HepG2 (cell line): ENCODE data around the gene GATD1. TPM values are rescaled to one million over a fixed set of nuclear protein-coding genes. Genes with fewer than 3 reads are reported as not detected.

Source experiments
- CHCHD3 ChIP-seq: sonication (generic); formaldehyde crosslinking; IDR thresholded peaks from 2 replicates; pipeline ENCODE4 v1.8.0; 2022; ENCODE audit warnings: mild to moderate bottlenecking, missing genetic modification reagents, moderate library complexity
- ERF ChIP-seq: IDR thresholded peaks from 2 replicates; pipeline ENCODE4 v1.6.1; 2018; ENCODE audit warnings: missing biosample characterization, missing genetic modification reagents
- HIVEP1 ChIP-seq: sonication (generic); formaldehyde crosslinking; IDR thresholded peaks from 2 replicates; pipeline ENCODE4 v1.4.0; 2020; ENCODE audit warnings: mild to moderate bottlenecking, missing genetic modification reagents
- IRX3 ChIP-seq: sonication (generic); formaldehyde crosslinking; IDR thresholded peaks from 2 replicates; pipeline ENCODE4 v1.8.1; 2023; ENCODE audit warnings: mild to moderate bottlenecking, low read depth, missing genetic modification reagents, borderline replicate concordance
- KDM5B ChIP-seq: sonication (generic); formaldehyde crosslinking; IDR thresholded peaks from 2 replicates; pipeline ENCODE4 v1.4.0; 2020; ENCODE audit warnings: missing genetic modification reagents, mild to moderate bottlenecking, borderline replicate concordance
- KMT2A ChIP-seq: sonication (generic); formaldehyde crosslinking; IDR thresholded peaks from 2 replicates; pipeline ENCODE4 v1.4.0; 2020; ENCODE audit warnings: missing genetic modification reagents
- MIER3 ChIP-seq: IDR thresholded peaks from 2 replicates; pipeline ENCODE4 v1.6.1; 2016; ENCODE audit warnings: missing compliant biosample characterization, borderline replicate concordance
- PAXIP1 ChIP-seq: sonication (generic); formaldehyde crosslinking; conservative IDR thresholded peaks from 2 replicates; pipeline ENCODE4 v1.4.0; 2020; ENCODE audit warnings: mild to moderate bottlenecking, missing genetic modification reagents, moderate library complexity
- PLSCR1 ChIP-seq: sonication (generic); formaldehyde crosslinking; IDR thresholded peaks from 2 replicates; pipeline ENCODE4 v1.5.0; 2020; ENCODE audit warnings: missing genetic modification reagents, mild to moderate bottlenecking, borderline replicate concordance
- TBP ChIP-seq: sonication (generic); formaldehyde crosslinking; IDR thresholded peaks from 2 replicates; pipeline ENCODE4 v1.5.0; 2020; ENCODE audit warnings: missing genetic modification reagents
- XRCC5 ChIP-seq: fragments of 200-400 bp; formaldehyde crosslinking; optimal IDR thresholded peaks from 2 replicates; pipeline ENCODE3; 2017; ENCODE audit warnings: mild to moderate bottlenecking, low read length
- ZFP90 ChIP-seq: sonication (generic); formaldehyde crosslinking; IDR thresholded peaks from 2 replicates; pipeline ENCODE4 v1.8.0; 2022; ENCODE audit warnings: missing genetic modification reagents, mild to moderate bottlenecking, inconsistent platforms, borderline replicate concordance
- ZNF225 ChIP-seq: sonication (generic); formaldehyde crosslinking; IDR thresholded peaks from 2 replicates; pipeline ENCODE4 v1.4.0; 2020; ENCODE audit warnings: mild to moderate bottlenecking, missing genetic modification reagents
- ZNF543 ChIP-seq: sonication (generic); formaldehyde crosslinking; IDR thresholded peaks from 2 replicates; pipeline ENCODE4 v1.4.0; 2020; ENCODE audit warnings: mild to moderate bottlenecking, missing genetic modification reagents
- ZNF580 ChIP-seq: IDR thresholded peaks from 2 replicates; pipeline ENCODE4 v1.6.1; 2016; ENCODE audit warnings: low read depth, borderline replicate concordance
- ZNF687 ChIP-seq: sonication (generic); formaldehyde crosslinking; IDR thresholded peaks from 2 replicates; pipeline ENCODE4 v1.5.1; 2020; ENCODE audit warnings: mild to moderate bottlenecking, missing genetic modification reagents, moderate library complexity
- ZNF724P ChIP-seq: sonication (generic); formaldehyde crosslinking; IDR thresholded peaks from 2 replicates; pipeline ENCODE4 v1.8.0; 2022; ENCODE audit warnings: missing genetic modification reagents, borderline replicate concordance
- ZNF790 ChIP-seq: sonication (generic); formaldehyde crosslinking; IDR thresholded peaks from 2 replicates; pipeline ENCODE4 v1.8.0; 2022; ENCODE audit warnings: missing genetic modification reagents, mild to moderate bottlenecking, borderline replicate concordance
- ZSCAN31 ChIP-seq: sonication (generic); formaldehyde crosslinking; IDR thresholded peaks from 2 replicates; pipeline ENCODE4 v1.5.0; 2020; ENCODE audit warnings: low read depth, mild to moderate bottlenecking, missing genetic modification reagents
- ZZZ3 ChIP-seq: sonication (generic); formaldehyde crosslinking; IDR thresholded peaks from 2 replicates; pipeline ENCODE4 v1.4.0; 2020; ENCODE audit warnings: missing genetic modification reagents, mild to moderate bottlenecking, borderline replicate concordance
- polyA plus RNA-seq, 8 experiments: library from polyadenylated mRNA; depleted of rRNA in 3 of 8; stranded (reverse) in 7 of 8; unstranded in 1 of 8; fragments of >200 nt; fragmentation: Illumina TruSeq in 4 of 8; extraction: Trizol in 4 of 8; gene quantifications; 2 replicates each; pipeline versions ENCODE4 v1.2.1 to v1.2.3, GENCODE V29; 2011 to 2016; ENCODE audit warnings: low read depth in 4 of 8, missing spikeins in 1 of 8, mixed read lengths in 1 of 8; ENCODE audit not compliant: insufficient read depth in 1 of 8
- total RNA-seq, 5 experiments: library from RNA; depleted of rRNA; stranded (reverse); fragments of >200 nt; fragmentation: Illumina TruSeq; extraction: Trizol; gene quantifications; 2 replicates each; pipeline ENCODE4 v1.2.3, GENCODE V29; 2016; ENCODE audit warnings: low read depth in 1 of 5

GATD1 gene
- total and polyA plus RNA-seq, 2 of the 13 experiments (the other 11 are each of a cell fraction or from before 2014, with no cell fraction given), result 31.3 to 60.5 TPM

- TF ChIP-seq PLSCR1 (CRISPR knock-in tag), result no peak
- TF ChIP-seq KDM5B (CRISPR knock-in tag), result peak; percentile 78
- peak; percentile 80 for TF ChIP-seq ZNF687 (CRISPR knock-in tag)
- TF ChIP-seq ZNF580 (CRISPR knock-in tag), result no peak
- TF ChIP-seq MIER3 (CRISPR knock-in tag), result peak; percentile 9; the same call in 1 of the 2 replicates
- no peak for TF ChIP-seq ZZZ3 (CRISPR knock-in tag)
- no peak for TF ChIP-seq TBP
- TF ChIP-seq PAXIP1 (CRISPR knock-in tag), result peak; percentile 43; the same call in 1 of the 2 replicates
- TF ChIP-seq ZNF724P (CRISPR knock-in tag), result peak; percentile 73
- TF ChIP-seq XRCC5, result peak; percentile 24
- peak; percentile 35; the same call in 1 of the 2 replicates for TF ChIP-seq ZFP90 (CRISPR knock-in tag)
- TF ChIP-seq HIVEP1 (CRISPR knock-in tag), result peak; percentile 80; the same call in 1 of the 2 replicates
- peak; percentile 84 for TF ChIP-seq KMT2A (CRISPR knock-in tag)
- peak; percentile 38; the same call in 1 of the 2 replicates for TF ChIP-seq ZNF790
- peak; percentile 22; the same call in 1 of the 2 replicates for TF ChIP-seq ZNF225 (CRISPR knock-in tag)
- peak; percentile 49; the same call in 1 of the 2 replicates for TF ChIP-seq ERF
- TF ChIP-seq ZSCAN31 (CRISPR knock-in tag), result peak; percentile 77; the same call in 1 of the 2 replicates
- TF ChIP-seq CHCHD3, result peak; percentile 58
- peak; percentile 85; the same call in 1 of the 2 replicates for TF ChIP-seq ZNF543 (CRISPR knock-in tag)
- TF ChIP-seq IRX3 (CRISPR knock-in tag), result peak; percentile 59; the same call in 1 of the 2 replicates
Measured at GRCh38 chr11:747158-748006, 29.9 kb downstream of the GATD1 start, which contains the start of gene TALDO1 (continued).
